Breast epithelium (tissue), 3 donors: ENCODE data around the gene ASB18.

ENCODE experiments used
- POLR2A ChIP-seq: fragments of 450-650 bp; IDR thresholded peaks from one replicate; pipeline ENCODE4 v1.6.1; 2016; ENCODE audit warnings: antibody characterized with exemption, mild to moderate bottlenecking, moderate library complexity
- TF ChIP-seq, protein P1 (sequence below), 3 donors: fragments of 450-650 bp; IDR thresholded peaks; one replicate each; pipeline ENCODE4 v1.5.1; 2016 to 2017; ENCODE audit warnings: antibody characterized with exemption in 3 of 3, mild to moderate bottlenecking in 3 of 3, moderate library complexity in 3 of 3

GRCh38 chr2:236146436-236146835 is 117.8 kb downstream of the ASB18 start:
- TF ChIP-seq, protein P1, sequence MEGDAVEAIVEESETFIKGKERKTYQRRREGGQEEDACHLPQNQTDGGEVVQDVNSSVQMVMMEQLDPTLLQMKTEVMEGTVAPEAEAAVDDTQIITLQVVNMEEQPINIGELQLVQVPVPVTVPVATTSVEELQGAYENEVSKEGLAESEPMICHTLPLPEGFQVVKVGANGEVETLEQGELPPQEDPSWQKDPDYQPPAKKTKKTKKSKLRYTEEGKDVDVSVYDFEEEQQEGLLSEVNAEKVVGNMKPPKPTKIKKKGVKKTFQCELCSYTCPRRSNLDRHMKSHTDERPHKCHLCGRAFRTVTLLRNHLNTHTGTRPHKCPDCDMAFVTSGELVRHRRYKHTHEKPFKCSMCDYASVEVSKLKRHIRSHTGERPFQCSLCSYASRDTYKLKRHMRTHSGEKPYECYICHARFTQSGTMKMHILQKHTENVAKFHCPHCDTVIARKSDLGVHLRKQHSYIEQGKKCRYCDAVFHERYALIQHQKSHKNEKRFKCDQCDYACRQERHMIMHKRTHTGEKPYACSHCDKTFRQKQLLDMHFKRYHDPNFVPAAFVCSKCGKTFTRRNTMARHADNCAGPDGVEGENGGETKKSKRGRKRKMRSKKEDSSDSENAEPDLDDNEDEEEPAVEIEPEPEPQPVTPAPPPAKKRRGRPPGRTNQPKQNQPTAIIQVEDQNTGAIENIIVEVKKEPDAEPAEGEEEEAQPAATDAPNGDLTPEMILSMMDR (IDR thresholded peaks at IDR 0.05): no peak
- TF ChIP-seq POLR2A: no peak
